Suppressor macrophage (primary cell): ENCODE measurements around the gene ANKRD29.

Source experiments
- DNase-seq, 4 experiments: peaks; one replicate each; pipeline ENCODE4 v3.0.0-alpha.2; 2020 to 2022

The ANKRD29 gene

DNA sequence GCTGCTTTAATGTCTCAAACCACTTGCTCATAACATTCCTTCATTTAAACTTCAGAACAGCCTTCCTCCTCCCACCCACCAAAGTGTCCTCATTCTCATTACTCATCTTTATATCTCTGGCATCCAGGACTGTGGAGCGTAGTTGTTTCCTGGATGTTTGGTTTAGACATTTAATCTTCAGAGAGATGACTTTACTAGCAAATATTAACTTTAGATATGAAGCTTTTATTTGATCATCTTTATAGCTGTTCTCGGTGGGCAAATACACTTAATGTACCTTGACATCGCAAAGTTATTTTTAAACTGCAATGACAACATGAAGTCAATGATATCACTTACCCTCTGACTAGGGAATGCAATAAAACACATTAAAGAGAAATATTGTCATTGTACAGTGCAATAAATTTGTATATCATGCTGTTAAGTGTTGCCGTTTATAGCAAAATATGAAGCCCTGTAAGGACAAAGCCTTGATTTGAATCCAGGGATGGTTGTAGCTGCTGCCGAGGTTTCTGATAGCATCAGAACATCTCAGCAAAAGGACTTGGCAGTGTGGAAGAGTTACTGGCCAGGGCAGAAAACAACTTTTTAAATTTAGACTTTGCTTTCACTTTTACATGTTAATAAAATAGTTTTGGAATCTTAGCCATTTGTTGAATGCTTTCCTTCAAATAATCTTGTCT lies 21.9 kb upstream of the ANKRD29 start:
- DNase-seq = no peak

- DNase-seq = no peak
Measured at GRCh38 chr18:23683671-23684070, 21.0 kb upstream of the ANKRD29 start.

GRCh38 chr18:23683155-23683554 lies 20.4 kb upstream of the ANKRD29 start:
- no peak for DNase-seq

DNA sequence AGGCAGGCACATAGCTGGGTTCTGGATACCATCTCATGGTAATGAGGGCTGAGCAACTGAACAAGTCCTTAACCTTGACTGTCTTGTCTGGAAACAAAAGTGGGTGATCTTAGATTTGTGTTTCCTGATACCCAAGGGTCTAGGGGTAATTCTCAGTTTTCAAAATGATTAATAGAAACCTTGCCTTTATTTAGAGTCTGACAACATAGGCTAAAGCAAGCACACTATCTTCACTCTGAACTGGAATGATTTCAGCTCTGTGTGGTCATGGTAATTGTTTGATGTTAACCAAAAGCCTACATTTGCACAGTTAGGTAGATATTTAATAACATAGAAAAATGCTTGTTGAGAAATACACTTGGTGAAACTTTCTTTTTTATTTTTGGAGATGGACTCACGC lies 19.8 kb upstream of the ANKRD29 start:
- no peak for DNase-seq

DNA sequence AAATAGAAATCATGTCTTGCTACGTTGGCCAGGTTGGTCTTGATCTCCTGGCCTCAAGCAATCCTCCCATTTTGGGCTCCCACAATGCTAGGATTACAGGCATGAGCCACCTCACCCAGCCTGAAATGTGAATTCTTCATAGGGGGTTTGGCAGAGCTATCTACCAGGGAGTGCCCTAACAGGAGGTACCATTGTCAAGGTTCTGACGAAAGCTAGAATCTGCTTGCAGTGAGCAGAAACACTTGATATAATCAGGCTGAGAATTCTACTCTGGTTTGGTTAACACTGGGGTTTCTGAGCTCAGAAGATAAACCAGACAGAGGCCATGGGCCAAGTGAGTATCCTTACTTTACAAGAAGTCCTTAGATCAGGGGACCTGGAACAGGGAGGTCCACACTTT lies 19.3 kb upstream of the ANKRD29 start:
- DNase-seq = no peak

DNA sequence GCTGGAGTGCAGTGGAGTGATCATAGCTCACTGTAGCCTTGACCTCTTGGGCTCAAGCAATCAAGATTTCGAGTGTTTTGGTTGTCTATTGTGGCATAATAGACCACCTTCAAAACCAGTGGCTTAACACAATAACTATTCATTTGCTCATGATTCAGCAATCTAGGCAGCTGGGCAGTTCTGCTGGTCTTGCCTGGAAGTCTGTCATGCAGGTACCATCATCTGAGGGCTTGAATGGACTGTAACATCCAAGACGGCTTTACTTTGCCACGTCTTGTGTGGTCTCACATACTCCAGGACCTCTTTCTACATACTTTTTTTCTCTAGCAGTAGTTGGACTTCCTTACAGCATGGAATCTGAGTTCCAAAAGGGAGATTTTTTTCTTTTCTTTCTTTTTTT lies 13.2 kb upstream of the ANKRD29 start:
- DNase-seq = no peak

- no peak for DNase-seq
Measured at GRCh38 chr18:23675236-23675635, 12.5 kb upstream of the ANKRD29 start.

GRCh38 chr18:23673725-23674124 lies 11.0 kb upstream of the ANKRD29 start:
- DNase-seq = no peak

DNA sequence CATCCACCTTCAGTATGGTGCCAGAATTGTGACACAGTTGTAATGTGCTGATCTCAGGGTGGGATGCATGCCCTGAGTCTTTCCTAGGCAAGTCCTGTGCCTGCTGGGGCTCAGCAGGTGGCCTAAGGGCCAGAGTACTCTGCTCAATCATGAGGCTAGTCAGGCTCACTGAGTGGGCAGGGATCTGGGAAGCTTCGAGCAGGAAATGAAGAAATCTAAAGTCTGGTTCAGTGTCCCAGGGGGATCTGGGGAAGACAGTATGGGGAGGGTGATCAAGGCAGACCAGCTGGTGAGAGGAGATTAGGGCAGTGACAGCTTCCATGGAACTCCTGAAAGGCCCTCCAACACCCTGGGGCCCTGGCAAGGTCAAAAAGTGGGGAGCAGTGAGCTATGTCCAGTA lies 8.9 kb upstream of the ANKRD29 start:
- DNase-seq = peak in 1 of 4 experiments; percentile 25

DNA sequence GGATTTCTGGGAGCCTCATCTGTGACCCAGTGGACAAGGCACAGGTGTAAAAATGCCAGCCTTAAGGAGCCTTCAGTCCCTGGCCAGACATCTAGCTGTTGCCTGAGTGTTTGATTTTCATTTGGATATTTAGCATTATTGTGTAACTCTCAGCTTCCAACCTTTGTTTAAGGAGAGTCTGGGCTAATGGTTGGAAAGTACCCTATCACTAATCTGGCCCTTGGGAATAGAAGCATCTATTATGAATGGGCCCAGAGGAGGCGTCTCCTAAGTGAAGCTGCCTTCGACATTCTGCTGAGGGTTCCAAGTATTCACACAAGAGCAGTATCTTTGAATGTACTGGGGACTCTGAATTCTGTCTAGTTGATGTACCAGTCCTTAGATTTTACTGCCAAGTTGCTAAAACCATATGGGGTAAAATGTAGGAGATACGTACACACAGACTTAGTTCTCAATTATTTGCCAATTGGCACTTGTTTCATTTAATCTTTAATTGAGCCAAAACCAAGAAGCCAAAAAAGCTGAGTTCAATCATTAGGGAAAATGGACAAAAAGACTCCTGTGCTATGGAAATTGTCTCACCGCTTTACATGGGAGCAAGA lies 7.2 kb upstream of the ANKRD29 start:
- no peak for DNase-seq

DNA sequence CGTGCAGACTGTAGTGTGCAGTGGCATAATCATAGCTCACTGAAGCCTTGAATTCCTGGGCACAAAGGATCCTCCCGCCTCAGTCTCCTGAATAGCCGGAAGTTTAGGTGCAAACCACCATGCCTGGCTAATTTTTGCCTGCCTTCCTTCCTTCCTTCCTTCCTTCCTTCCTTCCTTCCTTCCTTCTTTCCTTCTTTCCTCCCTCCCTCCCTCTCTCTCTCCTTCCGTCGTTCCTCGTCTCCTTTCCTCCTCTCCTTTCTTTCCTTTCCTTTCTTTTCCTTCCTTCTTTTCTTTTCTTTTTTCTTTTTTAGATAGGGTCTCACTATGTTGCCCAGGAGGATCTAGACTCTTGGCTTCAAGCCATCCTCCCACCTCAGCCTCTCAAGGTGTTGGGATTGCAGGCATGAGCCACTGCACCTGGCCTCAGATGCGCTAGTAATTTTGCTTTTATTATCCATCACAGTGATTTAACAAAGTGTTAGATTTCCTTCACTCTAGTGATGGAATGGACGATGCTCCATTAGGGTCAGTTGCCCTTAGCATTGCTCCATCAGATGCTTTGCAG lies 6.6 kb upstream of the ANKRD29 start:
- no peak for DNase-seq

GRCh38 chr18:23668731-23669130 lies 6.0 kb upstream of the ANKRD29 start:
- DNase-seq = no peak

DNA sequence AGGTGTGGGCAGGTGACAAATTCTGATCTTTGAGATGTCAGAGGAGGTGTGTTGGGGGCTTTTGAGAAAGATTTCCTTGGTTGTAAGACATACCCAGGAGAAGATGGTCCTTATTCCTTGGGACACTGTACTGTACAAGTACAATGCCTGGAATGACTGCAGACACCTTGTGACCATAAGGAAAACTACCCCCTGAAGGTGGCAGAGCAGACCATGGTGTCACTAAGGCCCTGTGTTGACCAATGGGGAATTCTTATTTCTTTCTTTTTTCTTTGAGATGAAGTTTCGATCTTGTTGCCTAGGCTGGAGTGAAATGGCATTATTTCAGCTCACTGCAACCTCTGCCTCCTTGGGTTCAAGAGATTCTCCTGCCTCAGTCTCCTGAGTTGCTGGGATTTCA lies 4.4 kb upstream of the ANKRD29 start:
- no peak for DNase-seq

GRCh38 chr18:23664674-23665073 lies 2.0 kb upstream of the ANKRD29 start:
- no peak for DNase-seq

- no peak for DNase-seq
Measured at GRCh38 chr18:23661735-23662308, 889 bp downstream of the ANKRD29 start.

DNA sequence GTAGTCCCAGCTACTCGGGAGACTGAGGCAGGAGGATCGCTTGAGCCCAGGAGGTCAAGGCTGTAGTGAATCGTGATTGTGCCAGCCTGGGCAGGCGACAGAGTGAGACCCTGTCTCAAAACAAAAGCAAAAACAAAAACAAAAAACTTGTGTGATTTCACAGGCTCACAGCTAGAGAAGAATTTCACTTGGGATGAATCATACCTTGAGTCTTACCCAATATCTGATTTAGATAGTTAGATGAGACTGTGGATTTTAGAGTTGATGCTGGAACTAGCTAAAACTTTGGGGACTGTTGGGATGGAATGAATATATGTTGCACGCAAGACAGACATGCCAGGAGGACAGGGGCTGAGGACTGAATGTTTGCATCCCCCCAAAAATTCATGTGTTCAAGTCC lies 4.4 kb downstream of the ANKRD29 start:
- DNase-seq = no peak

DNA sequence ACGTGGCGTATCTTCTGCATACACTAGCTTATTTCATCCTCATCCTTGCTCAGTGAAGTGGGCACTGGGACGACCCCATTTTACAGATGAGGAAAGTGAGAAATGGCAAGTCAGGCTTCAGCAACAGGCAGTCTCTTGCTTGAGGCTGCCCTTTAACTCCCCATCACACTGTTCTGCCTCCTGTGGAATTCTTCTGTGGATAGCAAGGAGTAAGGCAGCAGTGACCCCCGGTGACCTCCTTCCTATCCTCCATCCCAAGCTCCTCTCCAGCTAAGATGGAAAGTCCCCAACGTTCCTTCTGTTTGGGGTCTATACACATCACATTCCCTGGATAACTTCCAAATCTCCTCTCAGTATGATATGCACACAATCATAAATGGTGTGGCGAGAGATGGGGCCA lies 10.5 kb downstream of the ANKRD29 start:
- DNase-seq = no peak

DNA sequence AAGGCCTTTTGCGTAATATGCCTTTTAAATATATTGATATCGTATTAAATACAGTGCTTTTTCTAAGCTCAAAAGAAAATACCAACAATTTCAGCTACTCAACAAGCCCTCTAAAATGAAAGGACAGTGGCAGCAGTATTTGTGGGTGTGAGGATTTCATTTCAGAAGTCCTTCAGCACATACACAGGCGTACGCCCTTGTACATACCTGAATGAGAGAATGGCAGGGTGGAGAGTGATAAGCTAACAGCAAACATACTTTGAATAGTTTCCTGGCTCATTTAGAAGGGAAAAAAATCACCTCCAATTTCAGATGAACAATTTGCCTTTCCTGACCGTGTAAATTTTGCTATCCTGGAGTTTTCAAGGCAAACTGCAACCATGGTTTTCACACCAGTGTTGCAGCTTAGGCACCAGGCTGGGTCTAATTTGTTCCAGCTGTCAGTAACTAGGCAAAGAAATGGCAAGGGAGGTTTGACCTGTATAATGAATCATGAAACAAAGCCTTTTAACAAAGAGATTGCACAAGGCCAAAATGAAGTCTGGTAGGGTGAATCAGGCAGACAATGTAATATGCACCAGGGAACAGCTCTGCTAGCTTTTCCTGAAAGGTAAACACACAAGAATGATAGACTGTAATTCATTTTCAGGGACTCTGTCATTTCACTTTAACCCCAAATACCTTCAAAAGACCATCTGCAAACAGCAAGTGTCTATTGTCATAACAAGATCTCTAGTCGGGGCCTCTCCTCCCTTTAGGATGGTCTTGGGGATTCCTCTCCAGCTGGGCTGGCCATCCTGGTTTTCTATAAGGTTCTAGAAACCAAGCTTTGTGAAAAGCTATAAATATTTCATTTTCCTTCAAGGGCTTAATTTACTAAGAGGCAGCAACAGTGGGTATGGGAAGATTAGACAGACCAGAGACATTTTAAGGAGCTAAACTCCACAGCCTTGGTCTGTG lies 11.5 kb downstream of the ANKRD29 start:
- no peak for DNase-seq

DNA sequence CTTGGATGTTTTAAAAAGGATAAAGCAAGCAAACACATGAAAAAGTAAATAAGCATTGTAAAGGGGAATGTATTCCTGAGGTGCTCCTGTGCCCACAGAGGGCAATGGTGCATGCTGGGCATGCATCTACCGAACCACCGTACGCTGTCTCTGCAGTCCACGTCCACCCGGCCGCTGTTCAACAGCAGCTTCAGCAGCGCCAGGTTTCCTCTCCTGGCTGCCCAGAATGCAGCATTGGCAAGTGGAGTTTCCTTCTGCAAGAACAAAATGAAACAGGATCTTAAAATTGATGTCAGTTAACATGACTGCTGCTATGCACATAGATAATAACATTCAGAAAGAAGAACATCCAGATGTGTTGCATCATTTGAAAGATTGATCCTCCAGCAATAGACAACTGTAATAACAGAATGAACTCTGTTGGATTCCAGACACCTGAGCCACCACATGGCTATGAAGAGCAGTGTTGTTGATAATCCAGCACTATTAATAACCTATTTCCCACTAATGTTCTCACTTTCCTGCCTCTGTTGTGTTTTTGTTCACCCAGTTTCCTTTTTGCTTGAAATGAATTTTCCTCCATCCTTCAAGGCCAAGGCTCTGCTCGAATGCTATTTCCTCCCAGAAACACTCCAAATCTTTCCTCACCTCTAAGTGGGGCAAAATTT lies 13.6 kb downstream of the ANKRD29 start:
- peak in 1 of 4 experiments; percentile 19 for DNase-seq

- no peak for DNase-seq
Measured at GRCh38 chr18:23648456-23648855, 14.3 kb downstream of the ANKRD29 start.

- DNase-seq = no peak
Measured at GRCh38 chr18:23646282-23646681, 16.4 kb downstream of the ANKRD29 start.

DNA sequence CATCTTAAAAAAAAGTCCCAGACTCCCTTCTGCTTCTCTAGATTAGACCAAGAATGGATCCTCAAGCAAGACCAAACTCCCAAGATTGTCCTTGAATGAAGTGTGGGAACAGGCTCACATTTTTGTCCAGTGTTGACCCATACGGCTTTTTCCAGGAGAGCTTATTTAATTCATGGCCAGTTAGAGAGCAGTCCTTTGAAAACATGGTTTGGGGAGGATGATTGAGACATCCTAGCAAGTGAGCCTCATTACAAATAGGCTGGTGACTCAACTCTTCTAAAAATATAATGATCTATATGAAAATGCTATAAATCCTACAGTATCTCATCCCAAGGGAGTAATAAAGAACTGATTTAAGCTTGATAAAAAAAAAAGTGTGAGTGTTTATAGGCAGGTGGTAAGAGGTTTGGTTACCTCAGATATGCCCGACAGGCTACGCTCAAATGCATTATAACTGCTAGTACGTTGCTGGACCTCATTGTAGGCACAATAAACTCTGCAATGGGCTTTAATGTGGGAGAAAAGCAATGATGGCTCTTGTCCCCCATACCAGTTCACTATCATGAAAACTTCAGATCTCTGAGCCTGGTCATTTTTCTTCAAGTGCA lies 17.0 kb downstream of the ANKRD29 start:
- no peak for DNase-seq
